ENCODE results near the gene HDAC4.

The HDAC4 gene

GRCh38 chr2:239370876-239371725 is 29.7 kb downstream of the HDAC4 start:
- no peak for DNase-seq (ENCODE audit: low read depth in 1 of 2, low spot score in 1 of 2)

- DNase-seq (ENCODE audit: low read depth in 1 of 2, low spot score in 1 of 2) = no peak
Measured at GRCh38 chr2:239370403-239370802, 30.4 kb downstream of the HDAC4 start.

GRCh38 chr2:239369631-239370161 is 31.1 kb downstream of the HDAC4 start:
- peak; percentile 35 to 80 for DNase-seq (ENCODE audit: low read depth in 1 of 2, low spot score in 1 of 2)

- DNase-seq (ENCODE audit: low read depth in 1 of 2, low spot score in 1 of 2) = no peak
Measured at GRCh38 chr2:239368906-239369552, 31.8 kb downstream of the HDAC4 start.

GRCh38 chr2:239368321-239368720 is 32.5 kb downstream of the HDAC4 start:
- no peak for DNase-seq (ENCODE audit: low read depth in 1 of 2, low spot score in 1 of 2)

GRCh38 chr2:239366740-239367139 is 34.1 kb downstream of the HDAC4 start:
- DNase-seq (ENCODE audit: low read depth in 1 of 2, low spot score in 1 of 2) = no peak

GRCh38 chr2:239365782-239366435 is 34.9 kb downstream of the HDAC4 start:
- no peak for DNase-seq (ENCODE audit: low read depth in 1 of 2, low spot score in 1 of 2)

- DNase-seq (ENCODE audit: low read depth in 1 of 2, low spot score in 1 of 2) = no peak
Measured at GRCh38 chr2:239365071-239365781, 35.6 kb downstream of the HDAC4 start.

GRCh38 chr2:239363946-239364637 is 36.7 kb downstream of the HDAC4 start:
- no peak for DNase-seq (ENCODE audit: low read depth in 1 of 2, low spot score in 1 of 2)

GRCh38 chr2:239362507-239362906 is 38.3 kb downstream of the HDAC4 start:
- DNase-seq (ENCODE audit: low read depth in 1 of 2, low spot score in 1 of 2) = no peak

- DNase-seq (ENCODE audit: low read depth in 1 of 2, low spot score in 1 of 2) = no peak
Measured at GRCh38 chr2:239361311-239361642, 39.5 kb downstream of the HDAC4 start.

GRCh38 chr2:239360421-239361310 is 40.2 kb downstream of the HDAC4 start:
- no peak for DNase-seq (ENCODE audit: low read depth in 1 of 2, low spot score in 1 of 2)

GRCh38 chr2:239360008-239360407 is 40.8 kb downstream of the HDAC4 start:
- DNase-seq (ENCODE audit: low read depth in 1 of 2, low spot score in 1 of 2) = no peak

- no peak for DNase-seq (ENCODE audit: low read depth in 1 of 2, low spot score in 1 of 2)
Measured at GRCh38 chr2:239359196-239359912, 41.5 kb downstream of the HDAC4 start.

- no peak for DNase-seq (ENCODE audit: low read depth in 1 of 2, low spot score in 1 of 2)
Measured at GRCh38 chr2:239358062-239358754, 42.6 kb downstream of the HDAC4 start.

GRCh38 chr2:239355724-239356123 is 45.1 kb downstream of the HDAC4 start:
- no peak for DNase-seq (ENCODE audit: low read depth in 1 of 2, low spot score in 1 of 2)

- DNase-seq (ENCODE audit: low read depth in 1 of 2, low spot score in 1 of 2) = no peak
Measured at GRCh38 chr2:239355139-239355538, 45.7 kb downstream of the HDAC4 start.

GRCh38 chr2:239354791-239355136 is 46.1 kb downstream of the HDAC4 start:
- DNase-seq (ENCODE audit: low read depth in 1 of 2, low spot score in 1 of 2) = no peak

All from activated CD4-positive, alpha-beta T cell treated with anti-CD3 and anti-CD28 coated beads, Interleukin-2, amount 50 U/mL, for 24 hours (primary cell).